Melanocyte of skin (primary cell): ENCODE data around the gene DCLK1. TPM values are rescaled to one million over a fixed set of nuclear protein-coding genes. Genes with fewer than 3 reads are reported as not detected.

Experiments used
- total RNA-seq, 2 donors: library from RNA; depleted of rRNA; stranded (reverse); fragments of >200 nt; gene quantifications; 2 replicates each; pipeline ENCODE4 v1.2.3, GENCODE V29; 2012

Gene DCLK1
- total RNA-seq: 10 to 100 TPM; 54.0 to 72.3 TPM

GRCh38 chr13:36131222-36131930, at the start of gene DCLK1:
DCLK1 (minus strand) TSS chr13:36131382.

Other genes starting within 250 kb of the DCLK1 start
- under 1 TPM; 0.33 to 0.34 TPM for gene SOHLH2, start 83.2 kb upstream of the DCLK1 start, total RNA-seq
- 1 to 10 TPM; 3.4 to 3.7 TPM for gene CCDC169, start 166.4 kb upstream of the DCLK1 start, total RNA-seq
- 10 to 100 TPM; 85.6 to 91.5 TPM for gene SPART, start 215.0 kb upstream of the DCLK1 start, total RNA-seq